NOMO-1 treated with dmso at 0.1 percent for 144 hours (cell line): Measurements from ENCODE around the gene TPPP3.
"Not testable (repeated sequence)": the region's sequence is repeated elsewhere in the genome, so short reads cannot be mapped to it uniquely, and the experiment has no call there.

Experiments
- DNase-seq: peaks from one replicate; lab custom pipeline; 2025; ENCODE audit not compliant: unreplicated experiment; lab: John Stamatoyannopoulos, UW

TPPP3 gene

GRCh38 chr16:67391424-67392300 is 1.6 kb downstream of the TPPP3 start:
- DNase-seq, result no peak

DNA sequence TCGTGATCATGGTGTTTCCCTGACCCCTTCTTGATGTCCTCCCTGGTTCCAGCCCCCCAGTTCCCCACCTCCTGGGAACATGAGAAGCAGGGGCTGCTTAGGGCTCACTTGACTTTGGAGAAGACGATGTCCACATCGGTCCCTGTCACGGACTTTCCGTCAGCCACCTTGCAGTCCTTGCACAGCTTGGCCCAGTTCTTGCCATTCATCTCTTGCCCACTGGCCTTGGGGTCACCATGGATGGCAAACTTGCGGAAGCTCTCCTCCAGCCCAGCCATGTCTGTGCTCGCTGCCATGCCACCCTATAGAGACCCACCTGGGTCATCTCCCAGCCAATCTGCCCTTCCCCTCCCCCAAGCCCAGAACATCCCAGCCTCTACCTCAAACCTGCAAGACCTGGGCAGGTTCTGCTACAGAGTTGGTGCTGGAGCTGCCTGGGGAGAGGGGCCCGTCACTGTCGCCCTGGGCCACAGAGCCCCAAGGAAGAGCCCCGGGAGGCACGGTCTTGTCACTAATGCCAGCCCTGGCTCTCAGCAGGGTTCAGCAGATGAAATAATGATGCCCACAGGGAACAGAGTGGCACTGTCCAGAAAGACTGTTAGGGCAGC is 2.4 kb downstream of the TPPP3 start:
- no peak for DNase-seq

DNA sequence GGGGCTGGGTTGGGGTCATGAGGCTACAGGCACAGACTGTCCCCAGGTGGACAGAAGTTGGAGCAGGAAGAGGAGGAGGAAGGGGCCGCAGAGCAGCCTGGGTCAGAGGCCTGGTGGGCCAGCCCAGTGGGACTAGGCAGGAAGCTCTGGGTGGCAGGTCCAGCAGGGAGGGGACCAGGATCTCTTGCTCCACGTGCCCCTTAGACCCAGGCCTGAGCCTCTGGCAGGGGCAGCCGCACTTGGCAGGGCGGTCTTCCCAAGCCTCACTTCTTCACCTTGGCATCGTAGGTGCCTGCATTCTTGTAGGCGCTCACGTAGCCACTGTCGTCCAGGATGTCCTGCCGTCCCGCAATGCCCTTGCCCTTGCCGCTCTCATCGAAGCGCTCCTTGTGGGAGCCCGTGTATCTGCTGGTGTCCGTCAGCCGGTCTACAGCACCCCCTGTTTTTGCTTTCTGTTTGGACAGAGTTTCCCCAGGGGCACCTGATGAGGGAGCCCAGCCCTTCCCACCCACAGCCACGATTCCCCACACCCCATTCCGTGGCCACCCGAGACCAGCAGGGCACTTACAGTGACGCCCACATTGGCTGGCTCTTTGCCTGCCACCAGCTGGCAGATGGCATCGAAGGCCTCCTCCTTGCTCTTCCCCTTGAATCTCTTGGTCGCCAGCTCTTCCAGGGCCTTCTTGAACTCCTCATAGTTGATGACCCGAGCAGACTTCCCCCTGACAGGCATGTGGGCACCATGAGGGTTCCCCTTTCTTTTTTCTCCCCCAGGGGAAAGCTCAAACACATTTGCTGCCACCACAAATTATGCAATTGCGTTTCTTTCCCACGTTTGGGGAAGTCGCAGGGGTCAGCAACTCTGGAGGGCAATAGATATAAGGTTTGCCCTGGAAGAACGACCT is 3.1 kb downstream of the TPPP3 start:
- peak; percentile 77 for DNase-seq

- DNase-seq, result no peak
These were observed 4.7 kb downstream of the TPPP3 start for GRCh38 chr16:67388591-67388990.

DNA sequence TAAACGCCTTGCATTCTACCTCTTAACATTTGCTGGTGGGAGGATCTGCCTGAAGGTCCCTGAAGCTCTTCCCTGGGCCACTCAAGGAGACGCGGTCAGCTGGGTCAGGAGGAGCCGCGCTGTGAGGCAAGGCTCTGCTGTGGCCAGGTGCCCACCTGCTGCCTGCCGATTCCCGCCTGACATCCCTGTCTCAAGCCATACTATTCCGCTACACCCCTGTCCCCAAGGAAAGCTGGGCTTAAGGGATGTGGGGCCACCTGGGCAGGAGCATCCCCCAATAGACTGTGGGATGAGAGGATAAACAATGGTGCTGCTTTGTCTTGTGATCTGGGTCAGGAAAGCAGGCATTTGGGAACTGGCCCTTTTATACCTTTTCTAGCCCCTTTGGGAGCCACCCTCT is 5.1 kb downstream of the TPPP3 start:
- DNase-seq, result no peak

DNA sequence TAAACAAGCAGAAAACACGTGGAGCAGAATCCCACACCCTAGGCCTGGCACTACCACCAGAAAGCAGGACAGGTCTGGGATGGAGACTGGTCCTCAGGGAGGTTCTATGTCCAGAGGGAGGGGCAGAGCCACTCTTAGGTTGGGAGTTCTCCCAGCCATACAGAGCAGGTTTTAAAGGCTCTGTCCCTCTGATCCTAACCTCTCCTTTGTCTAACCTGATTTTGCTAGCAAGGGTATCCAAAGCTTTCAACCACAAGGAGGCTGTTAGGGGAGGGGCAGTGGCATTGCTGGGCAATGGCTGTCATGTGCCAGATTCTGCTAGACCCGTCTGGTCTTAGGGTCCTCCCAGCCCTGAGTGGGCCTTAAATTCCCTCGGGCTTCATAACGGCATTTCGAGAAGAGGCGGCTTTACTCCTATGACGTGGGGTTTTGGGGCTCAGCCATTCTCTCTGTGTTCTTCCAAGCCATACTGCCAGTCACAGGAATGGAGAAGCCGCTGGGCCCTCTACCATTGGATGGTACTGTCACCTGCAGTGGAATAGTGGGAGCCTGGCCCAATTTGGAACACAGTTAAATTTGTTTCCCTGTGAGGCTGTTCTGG is 5.7 kb downstream of the TPPP3 start:
- DNase-seq, result no peak

- no peak for DNase-seq
These were observed 6.3 kb downstream of the TPPP3 start for GRCh38 chr16:67386861-67387455.

DNA sequence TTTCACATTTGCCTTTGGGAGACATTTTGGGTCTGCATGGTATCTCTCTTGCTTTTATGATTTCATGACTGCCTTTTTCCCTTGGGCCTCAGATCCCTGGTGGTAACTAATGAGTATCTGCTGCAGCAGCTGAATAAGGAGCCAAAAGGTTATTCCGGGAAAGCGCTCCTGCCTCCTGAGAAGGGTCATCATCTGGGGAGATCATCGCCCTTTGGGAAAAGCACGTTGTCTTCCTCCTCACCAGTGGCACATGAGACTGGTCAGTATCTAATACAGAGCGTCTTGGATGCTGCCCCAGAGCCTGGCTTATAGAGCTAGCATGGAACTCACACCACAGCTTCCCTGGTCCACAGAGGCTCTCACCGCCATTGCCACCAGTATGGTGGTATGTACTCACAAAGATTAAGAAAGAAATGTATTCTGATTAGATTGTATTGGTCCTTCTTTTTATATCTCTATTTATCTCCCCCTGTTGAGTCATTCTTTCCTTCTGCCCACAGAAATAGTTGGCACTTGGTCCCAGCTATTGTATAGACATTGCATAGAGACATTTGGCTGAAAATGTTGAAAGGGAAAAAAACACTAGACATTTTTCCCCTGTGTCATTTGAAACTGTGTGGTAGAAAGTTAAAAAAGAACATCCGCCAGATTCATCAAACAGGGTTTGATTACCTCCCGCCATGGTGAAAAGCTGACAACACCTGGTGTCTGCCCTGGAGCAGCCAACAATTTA is 8.4 kb downstream of the TPPP3 start:
- no peak for DNase-seq

GRCh38 chr16:67383284-67383683 is 10.0 kb downstream of the TPPP3 start:
- no peak for DNase-seq

GRCh38 chr16:67378642-67379041 is 14.7 kb downstream of the TPPP3 start:
- no peak for DNase-seq

DNA sequence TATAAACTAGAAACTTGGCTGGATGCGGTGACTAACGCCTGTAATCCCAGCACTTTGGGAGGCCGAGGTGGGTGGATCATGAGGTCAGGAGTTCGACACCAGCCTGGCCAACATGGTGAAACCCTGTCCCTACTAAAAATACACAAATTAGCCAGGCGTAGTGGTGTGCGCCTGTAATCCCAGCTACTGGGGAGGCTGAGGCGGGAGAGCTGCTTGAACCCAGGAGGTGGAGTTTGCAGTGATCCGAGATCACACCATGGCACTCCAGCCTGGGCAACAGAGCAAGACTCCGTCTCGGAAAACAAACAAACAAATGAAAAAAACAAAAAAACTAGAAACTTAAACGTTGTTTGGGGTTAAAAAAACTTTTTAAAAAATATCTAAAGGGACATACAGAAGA is 17.3 kb downstream of the TPPP3 start:
- not testable (repeated sequence) for DNase-seq

GRCh38 chr16:67372664-67373063 is 20.6 kb downstream of the TPPP3 start:
- DNase-seq, result no peak

- DNase-seq, result no peak
These were observed 22.6 kb downstream of the TPPP3 start for GRCh38 chr16:67370661-67371060.

- DNase-seq, result no peak
These were observed 28.6 kb downstream of the TPPP3 start for GRCh38 chr16:67364600-67365235.

- no peak for DNase-seq
These were observed 32.3 kb downstream of the TPPP3 start for GRCh38 chr16:67361038-67361437.

DNA sequence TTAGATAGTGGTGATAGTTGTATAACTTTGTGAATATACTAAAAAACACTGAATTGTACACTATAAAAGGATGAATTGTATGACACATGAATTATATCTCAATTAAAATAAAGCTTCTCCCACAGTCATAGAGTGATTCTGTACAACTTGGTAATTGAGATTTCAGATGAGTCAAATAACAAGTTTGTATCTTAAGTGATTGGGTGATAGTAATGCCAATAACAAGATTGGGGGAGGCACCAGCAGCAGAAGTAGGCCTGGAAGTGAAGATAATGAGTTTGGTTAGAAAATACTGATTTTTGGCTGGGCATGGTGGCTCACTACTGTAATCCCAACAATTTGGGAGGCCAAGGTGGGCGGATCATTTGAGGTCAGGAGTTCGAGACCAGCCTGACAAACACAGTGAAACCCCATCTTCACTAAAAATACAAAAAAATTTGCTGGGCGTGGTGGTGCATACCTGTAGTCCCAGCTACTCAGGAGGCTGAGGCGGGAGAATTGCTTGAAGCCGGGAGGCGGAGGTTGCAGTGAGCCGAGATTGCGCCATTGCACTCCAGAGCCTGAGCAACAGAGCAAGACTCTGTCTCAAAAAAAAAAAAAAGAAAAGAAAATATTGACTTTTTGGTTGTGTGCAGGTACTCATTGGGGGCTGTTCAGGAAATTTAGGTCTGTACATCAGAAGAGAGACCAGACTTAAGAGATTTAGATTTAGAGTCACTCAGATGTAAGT is 33.6 kb downstream of the TPPP3 start:
- not testable (repeated sequence) for DNase-seq

DNA sequence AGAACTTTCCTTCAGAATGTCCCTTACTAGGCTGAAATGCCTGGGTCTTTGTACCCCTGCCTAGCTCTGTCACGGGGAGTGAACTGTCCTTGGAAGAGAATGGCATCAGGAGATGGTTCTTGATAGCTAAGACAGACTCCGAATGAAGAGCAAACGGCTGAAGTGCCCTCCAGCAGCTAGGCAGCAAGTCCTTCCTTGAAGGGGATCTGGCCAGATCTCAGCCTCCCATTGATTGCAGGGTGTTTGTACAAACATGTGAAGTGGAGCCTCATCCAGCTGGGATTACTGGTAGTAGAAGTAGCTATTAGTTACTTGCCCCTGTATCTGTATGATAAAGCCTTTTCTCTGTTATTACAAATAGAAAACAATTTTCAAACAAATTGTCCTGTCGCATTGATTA is 35.7 kb downstream of the TPPP3 start:
- DNase-seq, result no peak

- no peak for DNase-seq
These were observed 36.9 kb downstream of the TPPP3 start for GRCh38 chr16:67356396-67356795.

DNA sequence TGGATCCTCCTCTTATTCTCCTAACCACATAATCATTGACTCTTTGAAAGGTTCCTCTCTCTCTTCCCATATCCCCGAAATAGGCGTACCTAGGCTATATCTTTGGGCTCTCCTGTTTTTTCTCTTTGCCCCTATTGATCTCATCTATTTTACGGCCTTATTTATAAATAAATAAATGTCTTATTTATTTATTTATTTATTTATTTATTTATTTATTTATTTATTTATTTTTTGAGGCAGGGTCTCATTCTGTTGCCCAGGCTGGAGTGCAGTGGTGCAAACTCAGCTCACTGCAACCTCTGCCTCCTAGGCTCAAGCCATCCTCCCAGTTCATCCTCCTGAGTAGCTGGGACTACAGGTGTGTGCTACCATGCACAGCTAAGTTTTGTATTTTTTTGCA is 40.8 kb downstream of the TPPP3 start:
- DNase-seq, result not testable (repeated sequence)
